ENCODE measurements around the gene PRMT5. TPM values are rescaled to one million over a fixed set of nuclear protein-coding genes. Genes with fewer than 3 reads are reported as not detected.
"Not testable (repeated sequence)": the region's sequence is repeated elsewhere in the genome, so short reads cannot be mapped to it uniquely, and the experiment has no call there.

The PRMT5 gene
- total and polyA plus RNA-seq, 5 donors from 2014 or later: 19.3 to 43.3 (median 37.9) TPM

DNA sequence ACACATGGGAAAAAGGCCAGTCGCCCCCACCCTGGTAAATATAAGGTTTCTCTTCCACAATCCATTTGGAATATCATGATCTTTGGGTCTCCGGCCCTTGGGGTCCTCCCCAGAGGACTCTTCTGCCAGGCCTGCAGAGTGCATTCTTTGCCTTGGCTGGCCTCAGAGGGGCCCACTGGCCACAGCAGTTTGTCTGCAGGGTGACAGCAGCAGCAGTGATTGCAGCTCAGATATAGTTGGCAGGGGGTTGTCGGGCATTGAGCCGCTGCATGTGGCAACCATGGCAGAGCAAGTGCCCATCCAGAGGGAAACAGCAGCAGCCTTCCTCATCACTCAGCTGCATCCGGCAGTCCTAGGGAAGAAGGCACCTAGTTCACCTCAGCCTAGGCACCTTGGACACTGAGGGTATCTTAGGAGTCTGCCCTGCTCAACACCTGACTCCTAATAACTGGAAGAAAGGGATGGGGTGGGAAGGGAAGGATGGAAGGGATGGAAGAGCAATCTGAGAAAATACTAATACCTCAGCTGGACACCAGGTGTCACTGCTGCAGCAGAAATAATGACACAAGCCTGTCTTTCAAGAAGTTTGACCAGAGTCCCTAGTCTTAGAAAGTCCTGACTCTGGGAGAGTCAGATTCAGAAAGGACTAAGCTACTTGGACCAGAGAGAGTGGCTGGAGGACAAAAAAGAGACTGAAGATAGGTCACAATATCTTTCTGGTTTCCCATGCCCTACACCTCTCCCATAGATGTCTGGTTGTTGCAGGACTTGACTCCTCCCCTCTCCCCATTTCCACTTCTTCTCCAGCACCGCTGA lies 44.2 kb upstream of the PRMT5 start:
- no peak overlapping the region for H3K27ac Mint-ChIP-seq
- DNase-seq: peak; percentile 12 to 58 (median 31)
- Histone ChIP-seq H3K27me3 (ENCODE audit: control insufficient read depth, insufficient read depth, low read length) (peaks cover 3% of the 10 kb centered on the region), H3K9me3 (ENCODE audit: control insufficient read depth in 2 of 2, low read length in 2 of 2) (no peaks in the 10 kb centered on the region), H3K27ac (ENCODE audit: insufficient read depth, low read length, poor library complexity, severe bottlenecking) (no peak overlapping the region), H3K4me3 (ENCODE audit: low read depth, low read length) (no peak overlapping the region), H3K4me1 (ENCODE audit: control insufficient read depth, insufficient read depth, low read length, poor library complexity, severe bottlenecking) (no peaks in the 10 kb centered on the region), H3K36me3 (ENCODE audit: control insufficient read depth, insufficient read depth, low read length) (no peaks in the 10 kb centered on the region)
- ATAC-seq (ENCODE audit: low read depth in 2 of 2): peak; percentile 40 to 58
- no peaks in the 10 kb centered on the region for H3K9me3 Mint-ChIP-seq
- no peaks in the 10 kb centered on the region for H3K4me1 Mint-ChIP-seq
- no peaks in the 10 kb centered on the region for H3K36me3 Mint-ChIP-seq
- H3K27me3 Mint-ChIP-seq: peaks cover 21% of the 10 kb centered on the region
- H3K4me3 Mint-ChIP-seq: no peak overlapping the region

DNA sequence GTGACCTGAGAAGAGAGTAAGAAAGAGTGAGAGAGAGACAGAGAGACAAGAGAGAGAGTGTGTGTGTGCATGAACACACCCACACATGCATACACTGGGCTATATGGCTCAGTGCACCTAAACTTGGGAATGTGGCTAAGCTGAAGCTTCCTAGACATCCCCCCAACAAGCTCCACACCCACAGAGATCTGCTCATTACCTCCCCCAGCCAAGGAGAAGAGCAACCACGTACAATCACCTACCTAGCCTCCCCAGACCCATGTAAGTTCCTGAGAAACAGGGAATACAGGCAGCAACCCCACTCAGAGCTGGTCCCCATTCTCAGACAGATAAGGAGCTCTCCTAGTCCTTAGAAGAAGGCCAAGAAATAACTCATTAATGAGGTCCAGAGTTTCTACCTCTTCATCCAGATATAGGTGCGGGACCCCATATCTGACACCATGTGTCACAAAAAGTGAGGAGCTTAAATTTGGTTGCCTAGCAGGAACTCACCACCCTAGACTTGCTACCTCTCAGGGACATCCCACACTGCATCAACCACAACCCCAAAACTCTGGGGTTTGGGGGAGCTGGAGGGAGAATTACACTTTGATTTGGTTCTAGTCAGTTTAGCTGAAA lies 43.2 kb upstream of the PRMT5 start:
- Histone ChIP-seq H3K36me3 (ENCODE audit: control insufficient read depth, insufficient read depth, low read length) (no peaks in the 10 kb centered on the region), H3K4me3 (ENCODE audit: low read depth, low read length) (no peak overlapping the region), H3K27me3 (ENCODE audit: control insufficient read depth, insufficient read depth, low read length) (peaks cover 3% of the 10 kb centered on the region), H3K9me3 (ENCODE audit: control insufficient read depth in 2 of 2, low read length in 2 of 2) (no peaks in the 10 kb centered on the region), H3K27ac (ENCODE audit: insufficient read depth, low read length, poor library complexity, severe bottlenecking) (no peak overlapping the region), H3K4me1 (ENCODE audit: control insufficient read depth, insufficient read depth, low read length, poor library complexity, severe bottlenecking) (no peaks in the 10 kb centered on the region)
- ATAC-seq (ENCODE audit: low read depth in 2 of 2): no peak
- H3K4me3 Mint-ChIP-seq: no peak overlapping the region
- no peaks in the 10 kb centered on the region for H3K4me1 Mint-ChIP-seq
- no peaks in the 10 kb centered on the region for H3K36me3 Mint-ChIP-seq
- no peak overlapping the region for H3K27ac Mint-ChIP-seq
- no peak for DNase-seq
- no peaks in the 10 kb centered on the region for H3K9me3 Mint-ChIP-seq
- peaks cover 16% of the 10 kb centered on the region for H3K27me3 Mint-ChIP-seq

GRCh38 chr14:22971152-22971551 lies 42.0 kb upstream of the PRMT5 start:
- no peak for ATAC-seq (ENCODE audit: low read depth in 2 of 2)
- peak overlapping the region in 1 of 3 donors; percentile 26 for H3K27ac Mint-ChIP-seq
- H3K9me3 ChIP-seq (ENCODE audit: control insufficient read depth in 2 of 2, low read length in 2 of 2): no peaks in the 10 kb centered on the region
- no peak overlapping the region for H3K4me3 Mint-ChIP-seq
- no peaks in the 10 kb centered on the region for H3K4me1 ChIP-seq (ENCODE audit: control insufficient read depth, insufficient read depth, low read length, poor library complexity, severe bottlenecking)
- H3K27me3 ChIP-seq (ENCODE audit: control insufficient read depth, insufficient read depth, low read length): no peaks in the 10 kb centered on the region
- H3K4me1 Mint-ChIP-seq: no peaks in the 10 kb centered on the region
- DNase-seq: no peak
- H3K27ac ChIP-seq (ENCODE audit: insufficient read depth, low read length, poor library complexity, severe bottlenecking): no peak overlapping the region
- H3K27me3 Mint-ChIP-seq: peaks cover 10% of the 10 kb centered on the region
- H3K9me3 Mint-ChIP-seq: no peaks in the 10 kb centered on the region
- no peaks in the 10 kb centered on the region for H3K36me3 ChIP-seq (ENCODE audit: control insufficient read depth, insufficient read depth, low read length)
- no peak overlapping the region for H3K4me3 ChIP-seq (ENCODE audit: low read depth, low read length)
- no peaks in the 10 kb centered on the region for H3K36me3 Mint-ChIP-seq

DNA sequence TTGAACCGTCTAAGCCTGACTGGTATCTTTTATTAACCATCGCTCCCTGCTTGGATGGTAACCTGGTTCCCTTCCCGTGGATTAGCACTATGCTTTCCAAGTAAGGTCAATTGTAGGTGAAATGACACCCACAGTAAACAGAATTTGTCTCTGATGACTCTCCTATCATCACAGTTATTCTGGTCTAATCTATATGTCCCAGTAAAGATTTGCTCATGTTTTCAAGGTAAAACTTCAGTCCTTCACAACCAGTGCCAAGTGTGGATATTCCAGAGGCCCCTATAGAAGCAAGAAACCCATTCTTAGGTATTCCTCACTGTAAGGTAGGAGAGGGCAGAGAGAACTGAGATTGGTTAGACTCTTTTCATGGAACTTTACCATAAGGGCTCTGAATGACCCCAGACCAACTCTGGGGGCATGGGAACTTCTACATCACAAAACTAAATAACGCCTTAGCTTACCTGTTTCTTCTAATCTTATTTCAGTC lies 37.6 kb upstream of the PRMT5 start:
- Mint-ChIP-seq H3K36me3 (no peaks in the 10 kb centered on the region), H3K27ac (no peak overlapping the region), H3K27me3 (peaks cover 14% of the 10 kb centered on the region), H3K4me1 (no peaks in the 10 kb centered on the region), H3K4me3 (no peak overlapping the region), H3K9me3 (no peaks in the 10 kb centered on the region)
- H3K36me3 ChIP-seq (ENCODE audit: control insufficient read depth, insufficient read depth, low read length): no peaks in the 10 kb centered on the region
- no peak overlapping the region for H3K27ac ChIP-seq (ENCODE audit: insufficient read depth, low read length, poor library complexity, severe bottlenecking)
- ATAC-seq (ENCODE audit: low read depth in 2 of 2): no peak
- no peaks in the 10 kb centered on the region for H3K9me3 ChIP-seq (ENCODE audit: control insufficient read depth in 2 of 2, low read length in 2 of 2)
- H3K4me1 ChIP-seq (ENCODE audit: control insufficient read depth, insufficient read depth, low read length, poor library complexity, severe bottlenecking): no peaks in the 10 kb centered on the region
- no peak for DNase-seq
- no peaks in the 10 kb centered on the region for H3K27me3 ChIP-seq (ENCODE audit: control insufficient read depth, insufficient read depth, low read length)
- H3K4me3 ChIP-seq (ENCODE audit: low read depth, low read length): no peak overlapping the region

GRCh38 chr14:22965916-22966782 lies 37.0 kb upstream of the PRMT5 start:
- not testable (repeated sequence) for H3K27ac ChIP-seq (ENCODE audit: insufficient read depth, low read length, poor library complexity, severe bottlenecking); H3K4me1 ChIP-seq (ENCODE audit: control insufficient read depth, insufficient read depth, low read length, poor library complexity, severe bottlenecking); H3K27me3 ChIP-seq (ENCODE audit: control insufficient read depth, insufficient read depth, low read length); H3K9me3 ChIP-seq (ENCODE audit: control insufficient read depth in 2 of 2, low read length in 2 of 2); H3K36me3 ChIP-seq (ENCODE audit: control insufficient read depth, insufficient read depth, low read length); H3K4me3 Mint-ChIP-seq; H3K27ac Mint-ChIP-seq; DNase-seq; H3K9me3 Mint-ChIP-seq; H3K4me3 ChIP-seq (ENCODE audit: low read depth, low read length); H3K4me1 Mint-ChIP-seq; H3K36me3 Mint-ChIP-seq; ATAC-seq (ENCODE audit: low read depth in 2 of 2)
- peaks cover 10% of the 10 kb centered on the region for H3K27me3 Mint-ChIP-seq

DNA sequence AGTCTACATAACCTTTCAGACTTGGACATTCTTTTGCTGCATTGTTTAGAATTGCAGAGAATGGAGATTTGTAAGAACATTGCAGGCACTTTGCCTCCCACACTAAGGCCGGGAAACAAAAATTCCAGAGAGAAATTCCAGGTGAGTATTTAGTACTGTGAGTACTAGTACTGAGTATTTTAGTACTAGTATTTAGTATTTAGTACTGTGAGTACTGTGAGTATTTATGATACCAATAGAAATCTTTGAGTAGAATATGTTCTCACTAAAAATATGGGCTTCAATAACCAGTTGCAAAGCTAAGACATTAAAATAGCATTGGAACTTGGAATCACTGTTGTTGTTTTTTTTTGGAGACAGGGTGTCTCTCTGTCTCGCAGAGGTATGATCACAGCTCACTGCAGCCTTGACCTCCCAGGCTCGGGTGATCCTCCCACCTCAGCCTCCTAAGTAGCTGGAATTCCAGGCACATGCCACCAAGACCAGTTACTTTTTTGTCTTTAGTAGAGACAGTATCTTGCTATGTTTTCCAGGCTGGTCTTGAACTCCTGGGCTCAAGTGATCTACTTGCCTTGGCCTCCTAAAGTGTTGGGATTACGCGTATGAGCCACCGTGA lies 33.0 kb upstream of the PRMT5 start:
- Mint-ChIP-seq H3K9me3 (no peaks in the 10 kb centered on the region), H3K27ac (peak overlapping the region in 2 of 3 donors; percentile 18 to 32), H3K4me3 (peak overlapping the region in 1 of 4 donors; percentile 10), H3K4me1 (peaks cover 0 to 7% (median 3%) of the 10 kb centered on the region in 4 donors), H3K36me3 (no peaks in the 10 kb centered on the region), H3K27me3 (peaks cover 14% of the 10 kb centered on the region)
- Histone ChIP-seq H3K9me3 (ENCODE audit: control insufficient read depth in 2 of 2, low read length in 2 of 2) (no peaks in the 10 kb centered on the region), H3K4me3 (ENCODE audit: low read depth, low read length) (no peak overlapping the region), H3K36me3 (ENCODE audit: control insufficient read depth, insufficient read depth, low read length) (no peaks in the 10 kb centered on the region), H3K4me1 (ENCODE audit: control insufficient read depth, insufficient read depth, low read length, poor library complexity, severe bottlenecking) (no peaks in the 10 kb centered on the region), H3K27me3 (ENCODE audit: control insufficient read depth, insufficient read depth, low read length) (no peaks in the 10 kb centered on the region), H3K27ac (ENCODE audit: insufficient read depth, low read length, poor library complexity, severe bottlenecking) (no peak overlapping the region)
- ATAC-seq (ENCODE audit: low read depth in 2 of 2) (no peak), DNase-seq (no peak)
